HG03196 (cell line): ENCODE data around the gene ACOXL.

Experiments
- ATAC-seq: cut with Tn5 transposase; IDR thresholded peaks from one replicate; pipeline ENCODE4 v1.9.1; 2021; ENCODE audit not compliant: unreplicated experiment

ACOXL gene

GRCh38 chr2:111121028-111121827, 388.9 kb downstream of the ACOXL start:
- ATAC-seq, result no peak

GRCh38 chr2:111121828-111122630, 389.7 kb downstream of the ACOXL start:
- ATAC-seq, result peak; percentile 35

- no peak for ATAC-seq
Observed at GRCh38 chr2:111122631-111123421, 390.5 kb downstream of the ACOXL start.

GRCh38 chr2:111123751-111124150, 391.4 kb downstream of the ACOXL start:
- no peak for ATAC-seq

GRCh38 chr2:111126581-111126980, 394.2 kb downstream of the ACOXL start:
- ATAC-seq, result no peak

- no peak for ATAC-seq
Observed at GRCh38 chr2:111127351-111127750, 395.0 kb downstream of the ACOXL start.

- no peak for ATAC-seq
Observed at GRCh38 chr2:111128096-111128495, 395.7 kb downstream of the ACOXL start.

- ATAC-seq, result no peak
Observed at GRCh38 chr2:111133603-111134002, 401.2 kb downstream of the ACOXL start.

GRCh38 chr2:111134055-111134454, 401.7 kb downstream of the ACOXL start:
- ATAC-seq, result no peak

GRCh38 chr2:111135237-111135909, 403.0 kb downstream of the ACOXL start:
- ATAC-seq, result no peak

- no peak for ATAC-seq
Observed at GRCh38 chr2:111135910-111136297, 403.5 kb downstream of the ACOXL start.

- no peak for ATAC-seq
Observed at GRCh38 chr2:111138839-111139238, 406.5 kb downstream of the ACOXL start.

GRCh38 chr2:111139637-111140317, 407.4 kb downstream of the ACOXL start:
- no peak for ATAC-seq

- no peak for ATAC-seq
Observed at GRCh38 chr2:111140815-111141214, 408.4 kb downstream of the ACOXL start.

- no peak for ATAC-seq
Observed at GRCh38 chr2:111142101-111142500, 409.7 kb downstream of the ACOXL start.

- ATAC-seq, result no peak
Observed at GRCh38 chr2:111143107-111143842, 410.9 kb downstream of the ACOXL start.

GRCh38 chr2:111143843-111144198, 411.4 kb downstream of the ACOXL start:
- ATAC-seq, result no peak

- ATAC-seq, result no peak
Observed at GRCh38 chr2:111145103-111145760, 412.9 kb downstream of the ACOXL start.

GRCh38 chr2:111145951-111146350, 413.6 kb downstream of the ACOXL start:
- no peak for ATAC-seq
